Neural progenitor cell (in vitro differentiated cells): ENCODE measurements around the gene TMEM154.

Experiments
- CTCF ChIP-seq: fragments of 200-600 bp; sonication (generic); IDR thresholded peaks from 2 replicates; pipeline ENCODE4 v1.5.1; 2017; ENCODE audit warnings: antibody characterized with exemption, mild to moderate bottlenecking
- EZH2phosphoT487 ChIP-seq: fragments of 200-600 bp; sonication (generic); IDR thresholded peaks from 2 replicates; pipeline ENCODE4 v1.6.1; 2017; ENCODE audit warnings: antibody characterized with exemption

- TF ChIP-seq EZH2phosphoT487 (no peak), CTCF (no peak)
These were observed 17.0 kb upstream of the TMEM154 start for GRCh38 chr4:152696764-152697261.
